ENCODE data around the gene ABHD12B.
"Not testable (repeated sequence)": the region's sequence is repeated elsewhere in the genome, so short reads cannot be mapped to it uniquely, and the experiment has no call there.

The ABHD12B gene

GRCh38 chr14:50896421-50896820 is 24.6 kb downstream of the ABHD12B start:
- not testable (repeated sequence) for DNase-seq

- not testable (repeated sequence) for DNase-seq
Observed at GRCh38 chr14:50897005-50897404, 25.2 kb downstream of the ABHD12B start.

GRCh38 chr14:50897658-50898175 is 25.9 kb downstream of the ABHD12B start:
- DNase-seq: no peak

GRCh38 chr14:50901361-50901760 is 29.5 kb downstream of the ABHD12B start:
- DNase-seq: peak in 1 of 4 experiments; percentile 19

- no peak for DNase-seq
Observed at GRCh38 chr14:50904719-50905118, 32.9 kb downstream of the ABHD12B start.

GRCh38 chr14:50906326-50907065 is 34.6 kb downstream of the ABHD12B start:
- no peak for DNase-seq

GRCh38 chr14:50910495-50911420 is 38.9 kb downstream of the ABHD12B start:
- DNase-seq: no peak

DNA sequence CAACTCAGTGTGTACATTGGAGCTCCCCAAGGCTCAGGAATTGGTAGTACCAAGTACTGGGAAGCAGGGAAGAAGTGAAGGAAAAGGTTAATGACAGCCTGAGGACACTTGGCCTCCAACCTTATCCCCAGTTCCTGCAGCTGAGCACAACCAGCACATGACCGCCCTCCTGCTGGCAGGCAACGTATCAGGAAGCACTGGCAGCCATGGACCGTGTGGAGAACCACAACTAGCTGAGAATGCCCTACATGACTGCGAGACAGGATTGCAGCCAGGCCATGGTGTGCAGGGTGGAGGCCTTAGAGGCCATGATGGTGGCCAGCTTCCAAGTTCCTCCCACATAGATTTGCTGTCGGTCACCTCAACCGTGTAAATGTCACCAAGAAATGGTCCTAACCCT is 45.6 kb downstream of the ABHD12B start:
- no peak for DNase-seq

- DNase-seq: not testable (repeated sequence)
Observed at GRCh38 chr14:50919524-50919923, 47.7 kb downstream of the ABHD12B start.

- DNase-seq: no peak
Observed at GRCh38 chr14:50920482-50921230, 48.8 kb downstream of the ABHD12B start.

- no peak for DNase-seq
Observed at GRCh38 chr14:50922803-50923202, 51.0 kb downstream of the ABHD12B start.

DNA sequence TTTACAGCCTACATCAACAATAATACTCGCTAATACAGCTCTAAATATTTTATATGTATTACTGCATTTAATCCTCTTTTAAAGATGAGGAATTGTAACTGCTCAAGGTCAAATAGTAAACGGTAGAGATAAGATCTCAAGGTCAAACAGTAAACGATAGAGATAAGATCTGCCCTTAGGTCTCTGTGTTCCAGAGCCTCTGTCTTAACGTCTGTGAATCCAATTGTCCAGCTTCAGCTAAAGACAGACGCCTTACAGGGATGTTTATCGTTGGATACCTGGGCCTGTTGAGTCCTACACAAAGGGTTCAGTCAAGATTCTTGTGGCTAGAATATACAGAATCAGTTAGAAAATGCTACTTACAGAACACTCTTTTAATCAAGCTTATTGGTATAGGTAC is 52.4 kb downstream of the ABHD12B start:
- DNase-seq: no peak

DNA sequence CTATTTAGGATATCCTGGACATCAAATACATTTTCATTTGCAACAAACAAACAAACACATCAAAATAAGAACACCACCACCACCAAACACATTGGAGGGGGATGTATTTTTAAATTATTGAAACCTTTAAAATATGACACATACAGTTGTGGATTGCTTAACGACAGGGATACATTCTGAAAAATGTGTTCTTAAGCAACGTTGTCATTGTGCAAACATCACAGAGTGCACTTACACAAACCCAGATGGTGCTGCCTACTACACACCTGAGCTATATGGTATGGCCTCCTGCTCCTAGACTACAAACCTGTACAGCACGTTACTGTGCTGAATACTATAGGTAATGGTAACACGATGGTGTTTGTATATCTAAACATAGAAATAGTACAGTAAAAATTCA is 53.0 kb downstream of the ABHD12B start:
- DNase-seq: peak in 1 of 4 experiments; percentile 20

GRCh38 chr14:50926851-50927386 is 55.1 kb downstream of the ABHD12B start:
- peak; percentile 81 to 95 (median 87) for DNase-seq

DNA sequence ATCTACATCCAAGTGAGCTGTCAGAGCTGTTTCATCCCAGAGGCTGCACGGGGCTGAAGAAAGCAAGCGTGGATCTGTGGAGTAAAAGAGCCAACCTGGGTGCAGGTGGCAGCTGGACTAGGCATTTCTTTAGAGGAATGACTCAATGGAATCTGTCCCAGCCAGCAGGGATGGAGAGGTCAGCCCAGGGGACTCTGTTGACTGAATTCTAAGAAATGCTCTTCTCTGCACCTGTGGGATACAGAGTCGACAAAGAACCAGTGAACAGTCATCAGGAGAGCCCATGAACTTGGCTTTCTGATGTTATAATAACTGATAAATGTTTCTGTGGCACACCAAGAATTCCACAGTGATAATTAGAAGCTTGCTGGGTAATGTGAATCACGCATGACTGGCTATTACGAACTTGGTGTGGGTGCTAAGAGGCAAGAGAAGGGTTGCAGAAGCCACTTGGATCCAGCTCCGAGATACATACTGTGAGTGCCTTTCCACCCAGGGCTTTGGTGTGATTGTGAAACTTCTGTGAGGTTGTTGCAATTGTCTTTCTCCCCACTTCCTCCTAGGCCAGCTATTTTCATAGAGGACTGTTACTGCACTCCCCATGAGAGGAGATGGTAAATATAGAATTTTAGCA is 56.3 kb downstream of the ABHD12B start:
- peak; percentile 90 to 96 (median 94) for DNase-seq

DNA sequence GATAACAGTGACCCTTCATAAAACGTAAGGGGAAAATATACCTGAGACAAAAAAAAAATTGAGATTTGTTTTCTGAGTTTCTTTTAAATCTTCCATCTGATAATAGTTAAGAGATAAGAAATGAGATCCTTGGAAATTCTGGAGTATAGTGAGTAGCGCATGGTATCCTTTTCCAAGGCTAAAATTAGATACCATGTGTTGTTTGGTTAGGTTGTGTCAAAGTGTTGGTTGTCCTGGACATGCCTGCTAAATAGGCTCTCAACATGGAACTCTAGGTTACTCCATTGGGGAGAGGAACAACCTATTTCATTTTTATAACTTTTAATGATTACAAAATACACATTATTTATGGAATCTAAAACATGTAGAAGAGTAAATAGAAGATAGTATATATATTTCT is 57.7 kb downstream of the ABHD12B start:
- no peak for DNase-seq

DNA sequence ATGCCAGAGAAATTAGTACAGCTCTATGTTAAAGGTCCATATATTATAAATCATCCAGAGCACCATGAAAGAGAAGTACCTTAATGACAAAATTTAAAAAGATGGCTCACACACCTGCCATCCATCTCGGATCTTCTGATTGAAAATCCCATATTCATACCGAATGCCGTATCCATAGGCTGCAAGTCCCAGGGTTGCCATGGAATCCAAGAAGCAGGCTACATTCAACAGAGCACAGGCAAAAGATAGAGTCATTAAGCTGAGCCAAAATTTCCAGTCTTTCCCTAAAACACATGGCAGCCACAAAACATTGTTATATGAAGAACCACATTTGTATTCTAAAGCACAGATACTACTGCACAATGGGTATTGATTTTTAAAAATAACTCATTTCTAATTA is 59.7 kb downstream of the ABHD12B start:
- no peak for DNase-seq

- peak in 3 of 4 experiments; percentile 19 to 62 (median 35) for DNase-seq
Observed at GRCh38 chr14:50932156-50932555, 60.3 kb downstream of the ABHD12B start.

GRCh38 chr14:50932592-50933495 is 61.0 kb downstream of the ABHD12B start:
- DNase-seq: peak in 1 of 4 experiments; percentile 12

DNA sequence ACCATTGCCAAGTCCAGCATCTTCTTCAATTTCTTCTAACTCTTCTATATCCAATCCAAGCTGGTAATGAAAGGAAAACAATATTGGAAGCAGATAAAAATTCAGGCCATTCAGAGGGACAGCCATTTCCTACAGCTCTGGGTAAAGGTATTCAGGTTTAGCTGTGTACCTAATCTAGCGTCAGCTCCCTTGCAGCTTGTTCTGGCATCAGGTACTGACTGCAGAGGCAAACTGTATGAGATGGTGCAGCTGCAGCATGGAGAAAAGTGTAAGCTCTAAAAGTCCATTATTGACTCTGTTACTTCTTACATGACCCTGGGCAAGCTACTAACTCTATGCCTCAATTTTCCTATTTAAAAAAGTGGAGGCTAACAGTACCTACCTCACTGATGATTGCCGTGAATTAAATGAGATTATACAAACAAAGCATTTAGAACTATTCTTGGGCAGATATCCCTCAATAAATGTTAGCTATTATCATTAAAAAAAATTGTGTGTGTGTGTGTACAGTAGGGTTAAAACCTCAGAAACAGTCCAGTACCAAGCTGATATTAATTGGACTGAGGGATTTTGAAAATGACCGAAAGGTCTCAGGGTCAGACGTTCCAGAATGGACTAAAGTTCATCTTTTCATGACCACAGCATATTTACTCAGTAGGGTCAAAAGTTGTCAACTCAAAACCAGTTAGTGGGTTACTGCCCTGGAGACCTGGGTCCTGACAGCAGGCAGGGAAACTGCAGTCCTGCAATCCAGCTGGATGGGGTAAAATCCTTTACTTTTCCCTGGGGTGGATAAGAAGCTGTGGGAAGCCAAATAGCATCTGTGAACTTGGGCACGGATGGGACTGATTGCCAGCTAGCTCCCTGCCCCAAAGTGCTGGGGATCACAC is 63.5 kb downstream of the ABHD12B start:
- DNase-seq: no peak
